ENCODE measurements around the gene SPATA2. TPM values are rescaled to one million over a fixed set of nuclear protein-coding genes. Genes with fewer than 3 reads are reported as not detected.

Gene SPATA2
- total and polyA plus RNA-seq, 2 of the 13 experiments (the other 11 are each of a cell fraction or from before 2014, with no cell fraction given), result 3.2 to 8.7 TPM

- TF ChIP-seq, protein P1, sequence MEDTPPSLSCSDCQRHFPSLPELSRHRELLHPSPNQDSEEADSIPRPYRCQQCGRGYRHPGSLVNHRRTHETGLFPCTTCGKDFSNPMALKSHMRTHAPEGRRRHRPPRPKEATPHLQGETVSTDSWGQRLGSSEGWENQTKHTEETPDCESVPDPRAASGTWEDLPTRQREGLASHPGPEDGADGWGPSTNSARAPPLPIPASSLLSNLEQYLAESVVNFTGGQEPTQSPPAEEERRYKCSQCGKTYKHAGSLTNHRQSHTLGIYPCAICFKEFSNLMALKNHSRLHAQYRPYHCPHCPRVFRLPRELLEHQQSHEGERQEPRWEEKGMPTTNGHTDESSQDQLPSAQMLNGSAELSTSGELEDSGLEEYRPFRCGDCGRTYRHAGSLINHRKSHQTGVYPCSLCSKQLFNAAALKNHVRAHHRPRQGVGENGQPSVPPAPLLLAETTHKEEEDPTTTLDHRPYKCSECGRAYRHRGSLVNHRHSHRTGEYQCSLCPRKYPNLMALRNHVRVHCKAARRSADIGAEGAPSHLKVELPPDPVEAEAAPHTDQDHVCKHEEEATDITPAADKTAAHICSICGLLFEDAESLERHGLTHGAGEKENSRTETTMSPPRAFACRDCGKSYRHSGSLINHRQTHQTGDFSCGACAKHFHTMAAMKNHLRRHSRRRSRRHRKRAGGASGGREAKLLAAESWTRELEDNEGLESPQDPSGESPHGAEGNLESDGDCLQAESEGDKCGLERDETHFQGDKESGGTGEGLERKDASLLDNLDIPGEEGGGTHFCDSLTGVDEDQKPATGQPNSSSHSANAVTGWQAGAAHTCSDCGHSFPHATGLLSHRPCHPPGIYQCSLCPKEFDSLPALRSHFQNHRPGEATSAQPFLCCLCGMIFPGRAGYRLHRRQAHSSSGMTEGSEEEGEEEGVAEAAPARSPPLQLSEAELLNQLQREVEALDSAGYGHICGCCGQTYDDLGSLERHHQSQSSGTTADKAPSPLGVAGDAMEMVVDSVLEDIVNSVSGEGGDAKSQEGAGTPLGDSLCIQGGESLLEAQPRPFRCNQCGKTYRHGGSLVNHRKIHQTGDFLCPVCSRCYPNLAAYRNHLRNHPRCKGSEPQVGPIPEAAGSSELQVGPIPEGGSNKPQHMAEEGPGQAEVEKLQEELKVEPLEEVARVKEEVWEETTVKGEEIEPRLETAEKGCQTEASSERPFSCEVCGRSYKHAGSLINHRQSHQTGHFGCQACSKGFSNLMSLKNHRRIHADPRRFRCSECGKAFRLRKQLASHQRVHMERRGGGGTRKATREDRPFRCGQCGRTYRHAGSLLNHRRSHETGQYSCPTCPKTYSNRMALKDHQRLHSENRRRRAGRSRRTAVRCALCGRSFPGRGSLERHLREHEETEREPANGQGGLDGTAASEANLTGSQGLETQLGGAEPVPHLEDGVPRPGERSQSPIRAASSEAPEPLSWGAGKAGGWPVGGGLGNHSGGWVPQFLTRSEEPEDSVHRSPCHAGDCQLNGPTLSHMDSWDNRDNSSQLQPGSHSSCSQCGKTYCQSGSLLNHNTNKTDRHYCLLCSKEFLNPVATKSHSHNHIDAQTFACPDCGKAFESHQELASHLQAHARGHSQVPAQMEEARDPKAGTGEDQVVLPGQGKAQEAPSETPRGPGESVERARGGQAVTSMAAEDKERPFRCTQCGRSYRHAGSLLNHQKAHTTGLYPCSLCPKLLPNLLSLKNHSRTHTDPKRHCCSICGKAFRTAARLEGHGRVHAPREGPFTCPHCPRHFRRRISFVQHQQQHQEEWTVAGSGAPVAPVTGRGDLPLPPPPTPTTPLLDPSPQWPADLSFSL (CRISPR knock-in tag; IDR thresholded peaks at IDR 0.05), result no peak
- TF ChIP-seq ZNF18 (CRISPR knock-in tag; IDR thresholded peaks at IDR 0.05; ENCODE audit: insufficient replicate concordance) (no peak), ARNTL (CRISPR knock-in tag; IDR thresholded peaks at IDR 0.05) (0 out of 2 replicates have a peak, but pooled peaks have one; percentile 54), ADNP (CRISPR knock-in tag; IDR thresholded peaks at IDR 0.05) (no peak), ZNF678 (CRISPR knock-in tag; IDR thresholded peaks at IDR 0.05) (no peak), PRMT3 (CRISPR knock-in tag; IDR thresholded peaks at IDR 0.05; ENCODE audit: borderline replicate concordance, low read depth) (no peak), SSRP1 (CRISPR knock-in tag; IDR thresholded peaks at IDR 0.05) (no peak), MTERF4 (CRISPR knock-in tag; IDR thresholded peaks at IDR 0.05) (no peak), POLR2A (IDR thresholded peaks at IDR 0.05; ENCODE audit: insufficient read depth in 1 of 2, low read depth in 2 of 2, low read length in 2 of 2) (no peak), ZFP36 (IDR thresholded peaks at IDR 0.05; ENCODE audit: borderline replicate concordance, low read depth, low read length, partially characterized antibody) (no peak), TBX3 (IDR thresholded peaks at IDR 0.05; ENCODE audit: borderline replicate concordance) (no peak), SMYD3 (CRISPR knock-in tag; IDR thresholded peaks at IDR 0.05) (no peak), HNF4G (IDR thresholded peaks at IDR 0.05; ENCODE audit: borderline replicate concordance, low read depth, low read length) (peak; percentile 42; the same call in 1 of the 2 replicates), HNF4G (CRISPR knock-in tag; IDR thresholded peaks at IDR 0.05; ENCODE audit: borderline replicate concordance, low read depth) (no peak), ZNF577 (CRISPR knock-in tag; IDR thresholded peaks at IDR 0.05; ENCODE audit: borderline replicate concordance, low read depth) (no peak)
- TF ChIP-seq, protein P2, sequence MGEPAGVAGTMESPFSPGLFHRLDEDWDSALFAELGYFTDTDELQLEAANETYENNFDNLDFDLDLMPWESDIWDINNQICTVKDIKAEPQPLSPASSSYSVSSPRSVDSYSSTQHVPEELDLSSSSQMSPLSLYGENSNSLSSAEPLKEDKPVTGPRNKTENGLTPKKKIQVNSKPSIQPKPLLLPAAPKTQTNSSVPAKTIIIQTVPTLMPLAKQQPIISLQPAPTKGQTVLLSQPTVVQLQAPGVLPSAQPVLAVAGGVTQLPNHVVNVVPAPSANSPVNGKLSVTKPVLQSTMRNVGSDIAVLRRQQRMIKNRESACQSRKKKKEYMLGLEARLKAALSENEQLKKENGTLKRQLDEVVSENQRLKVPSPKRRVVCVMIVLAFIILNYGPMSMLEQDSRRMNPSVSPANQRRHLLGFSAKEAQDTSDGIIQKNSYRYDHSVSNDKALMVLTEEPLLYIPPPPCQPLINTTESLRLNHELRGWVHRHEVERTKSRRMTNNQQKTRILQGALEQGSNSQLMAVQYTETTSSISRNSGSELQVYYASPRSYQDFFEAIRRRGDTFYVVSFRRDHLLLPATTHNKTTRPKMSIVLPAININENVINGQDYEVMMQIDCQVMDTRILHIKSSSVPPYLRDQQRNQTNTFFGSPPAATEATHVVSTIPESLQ (CRISPR knock-in tag; conservative IDR thresholded peaks at IDR 0.05), result no peak
- TF ChIP-seq, protein P3, sequence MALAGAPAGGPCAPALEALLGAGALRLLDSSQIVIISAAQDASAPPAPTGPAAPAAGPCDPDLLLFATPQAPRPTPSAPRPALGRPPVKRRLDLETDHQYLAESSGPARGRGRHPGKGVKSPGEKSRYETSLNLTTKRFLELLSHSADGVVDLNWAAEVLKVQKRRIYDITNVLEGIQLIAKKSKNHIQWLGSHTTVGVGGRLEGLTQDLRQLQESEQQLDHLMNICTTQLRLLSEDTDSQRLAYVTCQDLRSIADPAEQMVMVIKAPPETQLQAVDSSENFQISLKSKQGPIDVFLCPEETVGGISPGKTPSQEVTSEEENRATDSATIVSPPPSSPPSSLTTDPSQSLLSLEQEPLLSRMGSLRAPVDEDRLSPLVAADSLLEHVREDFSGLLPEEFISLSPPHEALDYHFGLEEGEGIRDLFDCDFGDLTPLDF (CRISPR knock-in tag; IDR thresholded peaks at IDR 0.05), result no peak
Measured at GRCh38 chr20:49948809-49949507, 33.6 kb upstream of the SPATA2 start (continued).

Data from HepG2 (cell line).